OCI-LY1 (cell line): ENCODE measurements around the gene RIN3.

ENCODE experiments used
- H2AFZ ChIP-seq: fragments of 200-600 bp; sonication (generic), shearing (Covaris generic); 2 replicates; pipeline ENCODE4 v1.6.0; 2014; ENCODE audit warnings: antibody characterized with exemption, mild to moderate bottlenecking, low read length
- H3F3A ChIP-seq: fragments of 200-600 bp; sonication (generic), shearing (Covaris generic); 2 replicates; pipeline ENCODE4 v1.6.0; 2014; ENCODE audit warnings: mild to moderate bottlenecking, antibody characterized with exemption, low read length, moderate library complexity; ENCODE audit not compliant: insufficient read depth
- H3K27ac ChIP-seq: fragments of 200-600 bp; sonication (generic); 2 replicates; pipeline ENCODE4 v1.5.1; 2014; ENCODE audit warnings: low read length, mixed run types, mild to moderate bottlenecking, low read depth; ENCODE audit not compliant: poor library complexity, severe bottlenecking
- H3K27me3 ChIP-seq: fragments of 200-600 bp; sonication (generic); 2 replicates; pipeline ENCODE4 v1.6.0; 2014; ENCODE audit warnings: antibody characterized with exemption, mild to moderate bottlenecking, low read length, moderate library complexity; ENCODE audit not compliant: insufficient read depth
- H3K36me3 ChIP-seq: fragments of 200-600 bp; sonication (generic); 2 replicates; pipeline ENCODE4 v1.6.1; 2014; ENCODE audit warnings: mild to moderate bottlenecking, antibody characterized with exemption, low read length, moderate library complexity, mixed read lengths; ENCODE audit not compliant: insufficient read depth
- H3K4me1 ChIP-seq: fragments of 200-600 bp; sonication (generic); 2 replicates; pipeline ENCODE4 v1.5.1; 2014; ENCODE audit warnings: mild to moderate bottlenecking, low read length, moderate library complexity; ENCODE audit not compliant: insufficient read depth, severe bottlenecking
- H3K4me2 ChIP-seq: fragments of 200-600 bp; sonication (generic), shearing (Covaris generic); 2 replicates; pipeline ENCODE4 v1.6.1; 2014; ENCODE audit warnings: low read length
- H3K4me3 ChIP-seq: fragments of 200-600 bp; sonication (generic); 2 replicates; pipeline ENCODE4 v1.5.1; 2014; ENCODE audit warnings: low read length, low read depth, mild to moderate bottlenecking, mixed read lengths; ENCODE audit not compliant: poor library complexity, severe bottlenecking
- H3K79me2 ChIP-seq: fragments of 200-600 bp; shearing (Covaris generic); 2 replicates; pipeline ENCODE4 v1.6.1; 2016; ENCODE audit warnings: mixed run types, low read length, mixed read lengths; ENCODE audit not compliant: insufficient read depth
- H3K9ac ChIP-seq: fragments of 200-600 bp; sonication (generic), shearing (Covaris generic); 2 replicates; pipeline ENCODE4 v1.6.1; 2014; ENCODE audit warnings: mild to moderate bottlenecking, low read length, mixed read lengths
- H3K9me2 ChIP-seq: fragments of 200-600 bp; sonication (generic), shearing (Covaris generic); 2 replicates; pipeline ENCODE4 v1.6.1; 2014; ENCODE audit warnings: low read depth, mild to moderate bottlenecking, low read length, mixed read lengths
- H3K9me3 ChIP-seq: fragments of 200-600 bp; shearing (Covaris generic); 2 replicates; pipeline ENCODE4 v1.6.1; 2014; ENCODE audit warnings: low read length, mixed read lengths
- H4K20me1 ChIP-seq: fragments of 200-600 bp; sonication (generic), shearing (Covaris generic); 2 replicates; pipeline ENCODE4 v1.6.0; 2016; ENCODE audit warnings: mild to moderate bottlenecking, low read length; ENCODE audit not compliant: insufficient read depth
- CTCF ChIP-seq: fragments of 200-600 bp; sonication (generic), shearing (Covaris generic); IDR thresholded peaks from 2 replicates; pipeline ENCODE4 v1.5.1; 2017; ENCODE audit warnings: mild to moderate bottlenecking, antibody characterized with exemption, low read length, moderate library complexity, mixed read lengths
- EZH2 ChIP-seq: fragments of 200-600 bp; sonication (generic), shearing (Covaris generic); IDR thresholded peaks from 2 replicates; pipeline ENCODE4 v1.8.0; 2017; ENCODE audit warnings: borderline replicate concordance, mixed run types, mild to moderate bottlenecking, antibody characterized with exemption, low read length, moderate library complexity, mixed read lengths

RIN3 gene

GRCh38 chr14:92644171-92644969 is 130.8 kb downstream of the RIN3 start:
- no peaks in the 10 kb centered on the region for H3K4me1 ChIP-seq
- peaks cover 5% of the 10 kb centered on the region; the same call in 1 of the 2 replicates for H3K9me3 ChIP-seq
- no peak overlapping the region for H3K9ac ChIP-seq
- TF ChIP-seq CTCF, result no peak
- no peak for TF ChIP-seq EZH2
- no peak overlapping the region for H3K4me3 ChIP-seq
- H3F3A ChIP-seq, result no peaks in the 10 kb centered on the region
- H3K9me2 ChIP-seq, result no peaks in the 10 kb centered on the region
- H3K36me3 ChIP-seq, result no peaks in the 10 kb centered on the region
- no peaks in the 10 kb centered on the region for H3K79me2 ChIP-seq
- H4K20me1 ChIP-seq, result no peaks in the 10 kb centered on the region
- H3K4me2 ChIP-seq, result no peak overlapping the region
- H3K27me3 ChIP-seq, result peaks cover 5% of the 10 kb centered on the region; the same call in 1 of the 2 replicates
- H2AFZ ChIP-seq, result no peak overlapping the region
- no peak overlapping the region for H3K27ac ChIP-seq

GRCh38 chr14:92644970-92645515 is 131.5 kb downstream of the RIN3 start:
- no peaks in the 10 kb centered on the region for H3F3A ChIP-seq
- TF ChIP-seq CTCF (no peak), EZH2 (no peak)
- no peaks in the 10 kb centered on the region for H3K9me2 ChIP-seq
- no peaks in the 10 kb centered on the region for H3K4me1 ChIP-seq
- H2AFZ ChIP-seq, result no peak overlapping the region
- no peaks in the 10 kb centered on the region for H3K79me2 ChIP-seq
- no peaks in the 10 kb centered on the region for H4K20me1 ChIP-seq
- no peaks in the 10 kb centered on the region for H3K36me3 ChIP-seq
- no peak overlapping the region for H3K27ac ChIP-seq
- H3K4me2 ChIP-seq, result no peak overlapping the region
- H3K27me3 ChIP-seq, result peaks cover 5% of the 10 kb centered on the region; the same call in 1 of the 2 replicates
- H3K9me3 ChIP-seq, result peaks cover 5% of the 10 kb centered on the region; the same call in 1 of the 2 replicates
- H3K9ac ChIP-seq, result no peak overlapping the region
- no peak overlapping the region for H3K4me3 ChIP-seq

GRCh38 chr14:92645841-92646478 is 132.4 kb downstream of the RIN3 start:
- Histone ChIP-seq H4K20me1 (no peaks in the 10 kb centered on the region), H3K4me1 (no peaks in the 10 kb centered on the region), H3K27ac (no peak overlapping the region), H3K27me3 (peaks cover 5% of the 10 kb centered on the region; the same call in 1 of the 2 replicates), H3K9me2 (no peaks in the 10 kb centered on the region), H3F3A (no peaks in the 10 kb centered on the region), H2AFZ (no peak overlapping the region), H3K36me3 (no peaks in the 10 kb centered on the region), H3K4me2 (no peak overlapping the region), H3K4me3 (no peak overlapping the region), H3K9me3 (peaks cover 5% of the 10 kb centered on the region; the same call in 1 of the 2 replicates), H3K79me2 (no peaks in the 10 kb centered on the region), H3K9ac (no peak overlapping the region)
- no peak for TF ChIP-seq EZH2
